Measurements from ENCODE around the gene SNX2.
A peak's percentile ranks its signal among the peaks of the same experiment; 100 is the strongest.

Gene SNX2

DNA sequence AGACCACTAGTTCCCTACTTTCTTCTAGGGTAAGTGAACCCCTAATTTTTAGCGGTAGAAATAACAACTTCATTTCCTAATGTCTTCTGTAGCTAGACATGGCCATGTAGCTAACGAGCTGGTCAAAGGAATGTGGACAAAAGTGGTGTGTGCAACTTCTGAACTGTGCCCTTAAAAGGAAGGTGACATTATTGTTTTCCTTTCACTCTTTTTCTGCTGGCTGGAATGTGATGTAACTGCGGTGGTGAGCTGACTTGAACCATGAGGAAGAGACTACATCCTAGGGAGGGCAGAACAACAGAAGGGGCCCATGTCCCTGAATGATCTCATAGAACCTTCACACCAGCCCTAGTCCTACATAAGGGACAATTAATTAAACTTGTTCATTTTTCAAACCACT lies 1.3 kb upstream of the SNX2 start:
- DNase-seq: peak; percentile 35 to 54 (median 45)

DNA sequence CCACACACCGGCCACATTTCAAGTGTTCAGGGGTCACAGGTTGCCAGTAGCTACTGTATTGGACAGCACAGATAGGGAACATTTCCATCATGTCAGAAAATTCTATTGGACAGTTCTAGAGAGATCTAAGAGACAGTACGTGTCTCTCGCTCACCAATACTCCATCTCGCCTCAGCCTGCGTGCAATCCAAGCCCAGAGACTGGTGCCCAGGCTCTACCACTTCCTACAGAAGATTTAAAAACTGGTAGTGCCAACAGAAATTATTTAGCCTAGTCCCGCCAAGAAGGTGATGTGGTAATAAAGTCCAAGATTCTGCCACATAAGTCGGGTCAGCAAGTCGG lies 390 bp upstream of the SNX2 start:
- DNase-seq: no peak

- peak; percentile 63 to 81 (median 74) for DNase-seq
These were observed 966 bp downstream of the SNX2 start for GRCh38 chr5:122775550-122776542.

- no peak for DNase-seq
These were observed 3.3 kb downstream of the SNX2 start for GRCh38 chr5:122778157-122778556.

DNA sequence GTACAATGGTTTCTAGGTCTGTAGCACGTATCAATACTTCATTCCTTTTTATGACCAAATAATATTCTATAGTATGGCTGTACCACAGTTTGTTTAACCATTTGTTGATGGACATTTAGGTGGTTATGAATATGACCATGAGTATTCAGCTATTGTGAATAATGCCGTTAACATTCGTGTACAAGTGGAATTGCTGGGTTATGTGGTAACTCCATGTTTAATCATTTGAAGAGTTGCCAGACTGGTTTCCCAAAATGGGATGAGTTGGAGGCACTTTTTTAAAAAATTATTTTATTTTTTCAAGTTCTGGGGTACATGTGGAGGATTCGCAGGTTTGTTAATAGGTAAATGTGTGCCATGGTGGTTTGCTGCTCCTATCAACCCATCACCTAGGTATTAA lies 4.6 kb downstream of the SNX2 start:
- DNase-seq: no peak

DNA sequence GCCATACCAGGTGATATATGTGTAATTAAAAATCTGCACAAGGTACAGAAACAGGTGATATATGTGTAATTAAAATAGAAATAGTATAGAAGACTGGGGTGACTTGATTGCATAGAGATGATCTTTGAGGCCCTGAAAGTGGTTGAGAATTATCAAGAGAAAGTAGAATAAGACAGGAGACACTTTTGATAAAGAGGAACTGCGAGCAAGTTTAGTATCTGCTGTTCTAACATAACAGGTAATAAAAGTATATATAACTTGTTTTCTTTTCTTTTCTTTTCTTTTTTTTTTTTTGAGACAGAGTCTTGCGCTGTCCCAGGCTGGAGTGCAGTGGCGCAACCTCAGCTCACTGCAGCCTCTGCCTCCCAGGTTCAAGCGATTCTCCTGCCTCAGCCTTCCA lies 5.4 kb downstream of the SNX2 start:
- DNase-seq: no peak

DNA sequence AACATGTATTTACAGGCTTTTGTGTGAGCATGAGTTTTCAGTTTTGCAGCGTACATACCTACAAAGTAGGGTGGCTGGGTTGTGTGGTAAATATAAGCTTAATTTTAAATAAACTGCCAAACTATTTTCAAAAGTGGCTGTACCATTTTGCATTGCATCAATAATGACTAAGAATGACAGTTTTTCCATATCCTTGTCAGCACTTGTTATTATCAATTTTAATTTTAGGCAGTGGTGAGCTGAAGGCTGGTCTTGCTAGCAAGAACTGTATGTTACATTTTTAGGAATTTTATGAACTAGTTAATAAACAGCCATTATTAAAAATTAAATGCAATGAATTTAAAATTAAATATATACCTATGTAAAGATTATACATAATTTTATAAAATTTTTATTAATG lies 6.6 kb downstream of the SNX2 start:
- DNase-seq: no peak

DNA sequence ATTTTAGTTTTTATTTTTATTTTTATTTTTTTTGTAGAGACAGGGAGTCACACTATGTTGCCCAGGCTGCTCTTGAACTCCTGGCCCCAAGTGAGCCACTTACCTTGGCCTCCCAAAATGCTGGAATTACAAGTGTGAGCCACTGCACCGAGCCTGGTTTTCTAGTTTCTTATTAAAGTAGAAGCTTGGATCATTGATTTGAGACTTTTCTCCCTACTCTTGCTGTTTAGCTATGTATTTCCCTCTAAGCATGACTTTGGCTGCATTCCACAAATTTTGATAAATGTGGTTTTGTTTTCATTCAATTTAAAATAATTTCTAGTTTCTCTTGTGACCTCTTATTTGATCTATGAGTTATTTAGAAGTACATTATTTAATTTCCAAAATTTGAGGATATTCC lies 10.4 kb downstream of the SNX2 start:
- DNase-seq: no peak

GRCh38 chr5:122788371-122788770 lies 13.5 kb downstream of the SNX2 start:
- no peak for DNase-seq

GRCh38 chr5:122788996-122789395 lies 14.1 kb downstream of the SNX2 start:
- DNase-seq: no peak

- DNase-seq: no peak
These were observed 14.7 kb downstream of the SNX2 start for GRCh38 chr5:122789461-122790171.

- DNase-seq: peak in 2 of 3 donors; percentile 25 to 34
These were observed 15.6 kb downstream of the SNX2 start for GRCh38 chr5:122790354-122791103.

DNA sequence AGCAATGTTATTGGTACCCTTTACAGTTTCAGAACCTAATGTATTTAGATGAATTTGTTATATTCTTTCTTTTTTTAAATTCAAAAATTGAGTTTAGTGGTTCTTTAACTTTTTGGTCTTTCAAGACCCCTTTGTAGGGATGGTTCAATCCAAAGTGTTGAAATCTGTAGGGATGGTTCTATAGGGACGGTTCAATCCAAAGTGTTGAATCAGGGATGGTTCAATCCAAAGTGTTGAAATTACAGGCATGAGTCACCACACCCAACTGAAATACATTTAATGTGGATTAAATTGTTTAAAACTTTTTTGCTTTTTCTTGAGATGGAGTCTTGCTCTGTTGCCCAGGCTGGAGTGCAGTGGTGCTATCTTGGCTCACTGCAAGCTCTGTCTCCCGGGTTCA lies 30.6 kb downstream of the SNX2 start:
- peak; percentile 26 to 55 (median 36) for DNase-seq

DNA sequence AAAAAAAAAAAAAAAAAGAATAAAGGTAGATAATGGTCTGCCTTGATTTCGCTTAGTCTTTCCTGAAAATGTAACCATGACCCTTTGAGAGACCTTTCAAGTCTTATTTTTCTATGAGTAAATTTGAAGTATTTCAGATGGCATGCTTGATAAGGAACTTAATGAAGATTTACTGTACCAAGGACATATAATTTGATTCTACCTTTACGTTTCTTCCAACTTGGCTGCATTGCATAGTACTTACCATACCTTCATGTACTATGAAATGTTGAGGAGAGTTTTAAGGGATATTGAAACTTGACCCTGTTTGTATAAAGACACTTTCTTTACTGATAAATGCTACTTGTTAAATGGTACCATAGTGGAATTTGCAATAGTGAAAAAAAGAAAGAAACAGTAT lies 35.5 kb downstream of the SNX2 start:
- DNase-seq: no peak

DNA sequence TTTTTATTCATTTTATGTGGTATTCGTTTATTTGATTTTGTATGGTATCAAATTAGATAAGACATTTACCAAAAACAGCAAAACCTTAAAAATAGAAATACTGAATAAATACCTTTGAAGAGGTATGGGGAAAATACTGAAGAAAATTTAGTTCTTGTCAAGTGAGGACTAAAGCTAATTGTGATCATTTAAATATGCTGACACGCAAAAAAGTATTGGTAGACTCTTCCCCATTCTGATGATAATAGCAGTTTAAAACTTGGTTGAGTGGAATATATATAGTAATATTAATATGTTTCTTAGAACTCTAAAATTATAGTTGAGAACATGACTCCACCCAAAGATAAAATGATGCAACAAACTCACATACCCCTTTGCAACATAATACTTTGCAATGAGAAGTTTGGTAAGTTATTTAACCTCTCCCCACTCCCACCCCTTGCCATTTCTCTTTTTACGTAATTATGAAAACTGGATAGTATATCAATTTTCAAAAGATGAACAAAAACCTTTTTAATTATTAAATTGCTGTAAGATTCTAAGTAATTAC lies 40.4 kb downstream of the SNX2 start:
- no peak for DNase-seq

DNA sequence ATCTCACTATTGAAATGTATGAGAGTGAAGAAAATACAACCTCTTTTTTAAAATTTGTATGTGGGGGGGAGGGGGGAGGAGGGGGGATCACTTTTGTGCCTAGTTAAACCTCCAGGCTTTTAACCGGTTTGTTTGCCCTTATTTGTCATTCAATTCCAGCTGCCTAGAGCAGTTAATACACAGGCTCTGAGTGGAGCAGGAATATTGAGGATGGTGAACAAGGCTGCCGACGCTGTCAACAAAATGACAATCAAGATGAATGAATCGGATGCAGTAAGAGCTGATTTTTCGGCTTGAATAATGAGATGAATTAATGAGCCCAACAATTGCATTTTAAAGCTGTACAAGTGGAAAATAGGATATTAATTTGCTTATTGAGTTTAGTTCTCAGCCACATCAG lies 41.9 kb downstream of the SNX2 start:
- no peak for DNase-seq

- DNase-seq: no peak
These were observed 57.1 kb downstream of the SNX2 start for GRCh38 chr5:122831984-122832383.

GRCh38 chr5:122835681-122836080 lies 60.8 kb downstream of the SNX2 start:
- DNase-seq: no peak

DNA sequence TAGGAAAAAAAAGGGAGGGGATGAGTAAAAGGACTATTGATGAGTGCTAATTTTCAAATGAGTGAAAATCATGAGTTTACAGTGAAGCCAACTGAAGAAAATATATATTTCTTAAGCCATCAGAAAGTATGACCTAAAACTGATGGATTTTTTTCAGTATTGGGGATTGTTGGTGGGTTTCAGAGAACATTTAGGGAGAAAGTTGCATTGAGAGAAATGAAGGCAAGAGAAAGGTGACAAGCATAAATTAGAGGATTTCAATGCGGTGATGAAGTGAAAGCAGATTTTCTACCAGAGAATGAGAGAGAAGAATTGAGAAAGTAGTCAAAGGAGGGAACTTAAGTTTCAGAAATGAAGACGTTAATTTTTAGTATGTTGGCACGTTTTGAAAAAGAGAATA lies 62.1 kb downstream of the SNX2 start:
- no peak for DNase-seq

GRCh38 chr5:122839731-122840130 lies 64.9 kb downstream of the SNX2 start:
- no peak for DNase-seq

GRCh38 chr5:122842016-122842580 lies 67.2 kb downstream of the SNX2 start:
- no peak for DNase-seq

GRCh38 chr5:122844136-122844909 lies 69.4 kb downstream of the SNX2 start:
- peak; percentile 39 to 58 (median 46) for DNase-seq
